GM12891 (cell line): Measurements from ENCODE around the gene PCNX1.

Experiments used
- POLR2A ChIP-seq: IDR thresholded peaks from 2 replicates; pipeline ENCODE4 v1.6.1; 2011; ENCODE audit warnings: low read depth, low read length, control low read depth
- POLR2AphosphoS5 ChIP-seq: IDR thresholded peaks from 2 replicates; pipeline ENCODE4 v1.6.1; 2011; ENCODE audit warnings: low read depth, low read length, control low read depth
- POU2F2 ChIP-seq: IDR thresholded peaks from 2 replicates; pipeline ENCODE4 v1.6.1; 2011; ENCODE audit warnings: low read depth, mild to moderate bottlenecking, control low read depth, low read length, moderate library complexity
- SPI1 ChIP-seq: IDR thresholded peaks from 2 replicates; pipeline ENCODE4 v1.6.1; 2011; ENCODE audit warnings: low read depth, low read length, control low read depth
- TAF1 ChIP-seq: IDR thresholded peaks from 2 replicates; pipeline ENCODE4 v1.6.1; 2011; ENCODE audit warnings: low read depth, low read length, control low read depth

GRCh38 chr14:71119832-71120231 is 212.6 kb downstream of the PCNX1 start:
- TF ChIP-seq POLR2AphosphoS5 = no peak
- no peak for TF ChIP-seq TAF1
- TF ChIP-seq POLR2A = no peak
- no peak for TF ChIP-seq SPI1
- TF ChIP-seq POU2F2 = no peak
